ENCODE measurements around the gene CYB5R4.
"Not testable (repeated sequence)": the region's sequence is repeated elsewhere in the genome, so short reads cannot be mapped to it uniquely, and the experiment has no call there.

Gene CYB5R4

DNA sequence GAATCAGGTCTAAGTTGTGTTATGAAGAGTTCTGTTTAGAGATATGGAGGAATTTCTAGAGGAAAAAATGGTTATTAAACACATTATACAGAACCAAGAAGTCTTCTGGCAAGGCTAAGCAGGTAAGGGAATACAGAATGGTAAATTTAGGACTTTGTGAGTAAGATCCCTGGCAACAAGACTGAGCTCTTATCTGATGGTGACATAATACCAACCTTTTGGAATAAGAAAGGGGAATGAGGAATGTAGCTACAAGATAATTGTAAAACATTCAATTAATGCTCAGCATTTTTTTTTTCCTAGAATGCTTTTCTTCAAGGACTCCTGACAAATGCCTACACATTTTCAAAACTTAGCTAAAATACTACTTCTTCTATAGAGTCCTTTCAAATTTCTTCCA lies 51.8 kb downstream of the CYB5R4 start:
- DNase-seq (ENCODE audit: low spot score) = no peak

- DNase-seq (ENCODE audit: low spot score) = no peak
These were observed 55.5 kb downstream of the CYB5R4 start for GRCh38 chr6:83914953-83915352.

- no peak for DNase-seq (ENCODE audit: low spot score)
These were observed 57.5 kb downstream of the CYB5R4 start for GRCh38 chr6:83917001-83917400.

GRCh38 chr6:83920017-83920416 lies 60.5 kb downstream of the CYB5R4 start:
- no peak for DNase-seq (ENCODE audit: low spot score)

- no peak for DNase-seq (ENCODE audit: low spot score)
These were observed 61.8 kb downstream of the CYB5R4 start for GRCh38 chr6:83921315-83921714.

- no peak for DNase-seq (ENCODE audit: low spot score)
These were observed 68.0 kb downstream of the CYB5R4 start for GRCh38 chr6:83927470-83927869.

- DNase-seq (ENCODE audit: low spot score) = no peak
These were observed 68.8 kb downstream of the CYB5R4 start for GRCh38 chr6:83928286-83928685.

GRCh38 chr6:83946201-83946833 lies 86.8 kb downstream of the CYB5R4 start:
- not testable (repeated sequence) for DNase-seq (ENCODE audit: low spot score)

GRCh38 chr6:83947983-83948382 lies 88.5 kb downstream of the CYB5R4 start:
- DNase-seq (ENCODE audit: low spot score) = not testable (repeated sequence)

- no peak for DNase-seq (ENCODE audit: low spot score)
These were observed 89.4 kb downstream of the CYB5R4 start for GRCh38 chr6:83948851-83949250.

GRCh38 chr6:83951423-83951822 lies 91.9 kb downstream of the CYB5R4 start:
- DNase-seq (ENCODE audit: low spot score) = not testable (repeated sequence)

DNA sequence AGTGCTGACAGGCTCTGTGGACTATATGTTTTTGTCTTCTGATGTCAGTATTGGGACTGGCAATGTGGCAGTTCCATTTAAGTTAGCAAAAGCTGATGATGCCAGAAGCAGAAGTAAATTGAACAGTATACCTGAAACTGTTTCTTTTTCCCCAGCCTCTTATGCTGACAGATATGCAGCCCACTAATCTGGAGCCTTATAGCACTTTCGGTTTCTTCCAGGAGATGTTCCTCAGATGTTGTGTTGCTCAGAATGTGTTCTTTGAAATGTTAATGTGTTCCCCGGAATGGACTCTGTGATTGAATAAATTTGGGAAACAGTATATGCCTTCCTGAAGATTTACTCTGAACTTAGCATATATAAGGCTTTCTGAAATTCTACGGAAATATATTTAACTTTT lies 93.3 kb downstream of the CYB5R4 start:
- no peak for DNase-seq (ENCODE audit: low spot score)

DNA sequence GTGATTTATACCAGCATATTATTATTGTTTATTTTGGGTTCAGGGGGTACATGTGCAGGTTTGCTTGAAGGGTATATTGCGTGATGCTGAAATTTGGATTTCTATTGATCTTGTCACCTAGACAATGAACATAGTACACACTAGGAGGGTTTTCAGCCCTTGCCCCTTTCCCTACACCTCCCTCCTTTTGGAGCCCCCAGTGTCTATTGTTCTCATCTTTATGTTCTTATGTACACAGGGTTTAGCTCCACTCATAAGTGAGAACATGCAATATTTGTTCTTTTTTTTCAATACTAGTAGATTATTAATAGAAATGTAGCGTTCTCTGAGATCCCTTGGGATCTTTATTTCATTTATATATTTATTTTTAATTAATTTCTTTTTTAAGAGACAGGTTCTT lies 94.9 kb downstream of the CYB5R4 start:
- no peak for DNase-seq (ENCODE audit: low spot score)

DNA sequence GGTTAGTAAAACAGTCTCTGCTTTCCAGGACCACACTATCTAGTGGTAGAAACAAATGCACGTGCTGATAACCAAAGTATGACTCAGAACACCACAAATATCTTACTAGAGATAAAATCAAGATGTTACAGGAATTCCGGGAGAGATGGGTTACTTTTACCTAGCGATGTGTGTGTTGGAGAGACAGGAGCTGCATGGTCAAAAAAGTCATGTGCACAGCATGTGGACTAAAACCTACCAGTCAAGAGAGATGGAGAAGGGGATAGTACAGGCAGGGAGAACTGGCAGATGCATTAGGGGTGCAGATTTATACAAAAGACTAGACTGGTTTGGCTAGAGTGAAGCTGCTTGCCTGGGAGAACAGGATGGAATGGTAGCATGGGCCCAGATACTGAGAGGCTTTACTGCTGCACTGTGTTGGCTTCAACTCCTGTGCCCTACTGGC lies 98.8 kb downstream of the CYB5R4 start:
- DNase-seq (ENCODE audit: low spot score) = no peak

GRCh38 chr6:83960664-83961063 lies 101.2 kb downstream of the CYB5R4 start:
- no peak for DNase-seq (ENCODE audit: low spot score)

DNA sequence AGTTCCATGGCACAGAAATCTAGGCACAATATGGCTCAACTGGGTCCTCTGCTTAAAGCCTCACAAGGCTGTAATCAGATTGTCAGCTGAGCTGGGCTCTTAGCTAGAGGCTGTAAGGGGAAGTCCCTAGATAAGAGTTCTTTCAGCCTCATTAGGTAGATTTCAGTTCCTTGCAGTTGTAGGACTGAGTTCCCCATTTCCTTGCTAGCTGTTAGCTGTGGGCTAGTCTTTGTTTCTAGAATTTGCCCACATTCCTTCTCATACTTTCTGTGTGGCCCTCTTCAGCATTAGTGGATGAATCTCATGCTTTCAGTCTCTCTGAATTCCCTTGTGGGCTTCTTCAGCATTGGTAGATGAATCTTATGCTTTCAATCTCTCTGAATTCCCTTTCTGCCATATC lies 103.1 kb downstream of the CYB5R4 start:
- no peak for DNase-seq (ENCODE audit: low spot score)

- DNase-seq (ENCODE audit: low spot score) = no peak
These were observed 107.0 kb downstream of the CYB5R4 start for GRCh38 chr6:83966539-83966938.

DNA sequence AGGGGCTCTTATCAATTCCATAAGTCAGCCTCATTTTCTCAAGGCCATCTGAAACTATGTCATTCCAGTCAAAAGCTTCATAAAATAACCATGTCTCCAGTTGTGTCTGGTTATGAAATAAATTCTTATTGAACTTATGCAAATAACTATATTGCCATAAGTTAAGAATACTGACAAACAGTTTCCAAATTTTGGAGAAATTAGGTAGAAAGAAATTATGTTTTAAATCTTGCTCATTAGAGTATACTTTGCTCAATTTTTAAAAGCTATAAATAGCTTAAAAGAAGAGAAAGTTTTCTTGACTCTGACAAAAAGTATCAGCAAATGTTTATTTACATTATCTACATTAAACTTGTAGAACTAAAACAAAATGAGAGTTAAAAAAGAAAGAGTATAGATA lies 111.1 kb downstream of the CYB5R4 start:
- DNase-seq (ENCODE audit: low spot score) = no peak

GRCh38 chr6:83974409-83975050 lies 115.0 kb downstream of the CYB5R4 start:
- no peak for DNase-seq (ENCODE audit: low spot score)

DNA sequence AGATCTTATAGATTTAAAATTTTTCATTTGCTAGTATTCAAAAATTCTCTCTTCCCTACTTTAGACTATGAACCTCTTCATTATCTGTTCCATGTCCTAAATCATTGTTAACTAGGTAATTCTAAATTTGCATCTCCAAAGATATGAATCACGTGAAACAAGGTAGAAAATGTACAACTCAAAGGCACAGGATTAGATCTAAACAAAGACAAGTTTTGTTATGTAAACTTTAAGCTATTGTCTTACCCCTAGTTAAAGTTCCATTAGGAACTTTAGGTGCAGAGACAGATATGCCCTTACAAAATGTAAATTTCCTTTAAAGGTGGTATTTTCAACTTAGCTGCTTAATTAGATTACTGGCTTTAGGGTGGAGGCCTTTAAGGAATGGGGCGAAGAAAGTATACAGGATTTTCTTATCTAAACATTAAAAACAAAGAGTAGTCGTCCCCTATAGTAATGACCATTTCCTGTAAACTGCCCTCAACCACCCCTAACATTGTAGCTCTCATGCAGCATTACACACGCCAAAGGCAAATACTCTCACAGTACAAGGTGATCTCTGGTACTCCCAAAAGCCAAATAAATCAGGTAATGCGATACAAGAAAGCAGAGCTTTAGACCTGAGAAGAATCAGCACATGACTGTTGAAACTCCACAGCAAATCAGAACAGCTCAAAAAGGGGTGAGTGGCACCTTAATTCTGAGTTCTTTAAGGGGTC lies 116.7 kb downstream of the CYB5R4 start:
- no peak for DNase-seq (ENCODE audit: low spot score)

DNA sequence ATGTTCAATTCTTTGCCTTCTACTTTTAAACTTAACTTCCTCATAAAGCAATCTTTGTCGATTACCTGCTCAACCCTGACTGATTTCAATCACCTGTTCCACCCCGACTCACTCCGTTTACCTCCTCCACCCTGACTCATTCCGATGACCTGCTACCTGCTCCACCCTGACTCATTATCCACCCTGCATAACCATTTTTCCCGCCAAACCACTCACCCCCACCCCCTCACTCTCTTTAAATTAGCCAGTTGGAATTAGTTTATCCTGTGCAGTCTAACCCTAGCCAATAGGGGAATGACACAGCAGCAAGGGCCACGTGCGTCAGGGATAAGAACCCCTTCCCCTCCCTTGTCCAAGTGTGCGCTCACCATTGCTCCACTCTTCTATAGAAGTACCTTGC lies 117.4 kb downstream of the CYB5R4 start:
- DNase-seq (ENCODE audit: low spot score) = no peak

- DNase-seq (ENCODE audit: low spot score) = no peak
These were observed 118.8 kb downstream of the CYB5R4 start for GRCh38 chr6:83978324-83978734.

- DNase-seq (ENCODE audit: low spot score) = no peak
These were observed 119.5 kb downstream of the CYB5R4 start for GRCh38 chr6:83978997-83979396.
